ENCODE data around the gene BLCAP.

The BLCAP gene

GRCh38 chr20:37529968-37530600 lies 2.4 kb upstream of the BLCAP start:
- no peak for DNase-seq (ENCODE audit: low read depth in 3 of 3)

GRCh38 chr20:37529214-37529967 lies 1.7 kb upstream of the BLCAP start:
- no peak for DNase-seq (ENCODE audit: low read depth in 3 of 3)

- DNase-seq (ENCODE audit: low read depth in 3 of 3) = no peak
These were observed 954 bp upstream of the BLCAP start for GRCh38 chr20:37528446-37529213.

GRCh38 chr20:37526839-37527637 lies 638 bp downstream of the BLCAP start:
- no peak for DNase-seq (ENCODE audit: low read depth in 3 of 3)

GRCh38 chr20:37526238-37526838 lies 1.3 kb downstream of the BLCAP start:
- no peak for DNase-seq (ENCODE audit: low read depth in 3 of 3)

- DNase-seq (ENCODE audit: low read depth in 3 of 3) = no peak
These were observed 1.9 kb downstream of the BLCAP start for GRCh38 chr20:37525810-37526209.

GRCh38 chr20:37524859-37525708 lies 2.6 kb downstream of the BLCAP start:
- DNase-seq (ENCODE audit: low read depth in 3 of 3) = peak in 1 of 3 experiments; percentile 26

- DNase-seq (ENCODE audit: low read depth in 3 of 3) = no peak
These were observed 3.6 kb downstream of the BLCAP start for GRCh38 chr20:37523911-37524700.

- DNase-seq (ENCODE audit: low read depth in 3 of 3) = no peak
These were observed 4.7 kb downstream of the BLCAP start for GRCh38 chr20:37523012-37523391.

GRCh38 chr20:37522260-37523011 lies 5.2 kb downstream of the BLCAP start:
- no peak for DNase-seq (ENCODE audit: low read depth in 3 of 3)

- no peak for DNase-seq (ENCODE audit: low read depth in 3 of 3)
These were observed 6.5 kb downstream of the BLCAP start, which contains the start of gene NNAT for GRCh38 chr20:37521061-37521771. TSS of gene NNAT (plus strand) at chr20:37521250. CDS start at chr20:37521332, 82 bp downstream.

GRCh38 chr20:37520419-37520955 lies 7.2 kb downstream of the BLCAP start:
- DNase-seq (ENCODE audit: low read depth in 3 of 3) = no peak

GRCh38 chr20:37519508-37520418 lies 7.9 kb downstream of the BLCAP start:
- DNase-seq (ENCODE audit: low read depth in 3 of 3) = no peak

- no peak for DNase-seq (ENCODE audit: low read depth in 3 of 3)
These were observed 8.8 kb downstream of the BLCAP start for GRCh38 chr20:37518606-37519507.

GRCh38 chr20:37518059-37518458 lies 9.6 kb downstream of the BLCAP start:
- DNase-seq (ENCODE audit: low read depth in 3 of 3) = no peak
